GM19395 (cell line): ENCODE results near the gene RAB37.

Experiments used
- ATAC-seq: cut with Tn5 transposase; IDR thresholded peaks from one replicate; pipeline ENCODE4 v1.9.1; 2021; ENCODE audit warnings: mild to moderate bottlenecking, moderate library complexity; ENCODE audit not compliant: unreplicated experiment

The RAB37 gene, protein sequence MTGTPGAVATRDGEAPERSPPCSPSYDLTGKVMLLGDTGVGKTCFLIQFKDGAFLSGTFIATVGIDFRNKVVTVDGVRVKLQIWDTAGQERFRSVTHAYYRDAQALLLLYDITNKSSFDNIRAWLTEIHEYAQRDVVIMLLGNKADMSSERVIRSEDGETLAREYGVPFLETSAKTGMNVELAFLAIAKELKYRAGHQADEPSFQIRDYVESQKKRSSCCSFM

DNA sequence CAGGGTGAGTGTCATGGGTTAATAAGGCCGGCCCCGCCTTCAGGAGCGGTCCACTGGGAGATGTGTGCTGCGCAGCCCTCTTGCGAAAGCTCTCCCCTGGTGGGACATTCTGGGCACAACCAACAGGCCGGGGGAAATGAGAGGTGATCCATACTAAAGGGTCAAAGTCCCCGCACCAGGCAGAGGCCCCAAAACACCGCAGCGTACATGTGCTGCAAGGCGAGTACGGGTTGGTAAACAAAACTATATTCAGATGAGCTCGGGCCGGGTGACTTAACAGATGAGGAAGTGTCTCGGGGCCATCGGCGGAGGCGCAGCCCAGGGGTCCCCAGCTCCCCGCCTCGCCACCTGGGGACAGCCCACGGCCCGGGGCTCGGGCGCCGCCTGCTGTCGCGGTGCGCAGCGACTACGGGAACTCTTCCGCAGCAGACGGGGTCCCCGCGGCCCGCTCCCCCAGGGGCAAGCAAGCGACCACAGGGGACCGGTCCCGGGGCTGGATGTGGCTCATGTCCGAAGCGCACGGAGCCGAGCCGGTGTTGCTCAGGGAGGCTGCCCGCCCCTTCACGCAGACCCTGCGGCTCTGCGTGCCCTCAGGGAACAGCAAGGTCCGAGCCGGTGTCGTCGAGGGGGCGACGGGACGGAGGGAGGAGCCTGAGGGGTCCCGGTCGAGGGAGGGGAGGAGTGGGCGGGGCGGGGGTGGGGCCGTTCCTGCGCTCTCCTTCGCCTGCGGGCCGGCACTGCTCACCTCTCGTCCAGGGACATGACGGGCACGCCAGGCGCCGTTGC, at the start of gene RAB37:
Gene RAB37, plus strand, starts transcription at position 744 of the 786 bp plus-strand sequence. Its CDS starts 17 bp downstream, at position 761.
- ATAC-seq = no peak

DNA sequence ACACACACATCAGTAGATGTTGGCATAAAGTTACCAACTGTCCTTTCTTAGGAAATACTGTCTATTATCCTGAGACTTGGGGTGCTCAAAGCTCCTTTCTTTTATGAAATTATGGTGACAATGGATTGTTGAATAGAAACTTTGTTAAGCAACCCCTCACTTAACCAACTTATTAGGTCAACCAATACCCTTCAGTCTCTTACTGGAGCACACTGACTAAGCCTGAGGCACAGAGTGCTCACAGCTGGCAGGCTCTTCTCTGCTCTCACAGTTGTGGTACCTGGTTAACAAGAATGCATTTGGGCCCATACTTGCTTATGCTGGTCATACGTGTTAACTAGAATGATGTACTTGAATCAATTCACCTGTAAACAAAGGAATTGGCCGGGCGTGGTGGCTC, 49.2 kb upstream of the RAB37 start:
- ATAC-seq = no peak

DNA sequence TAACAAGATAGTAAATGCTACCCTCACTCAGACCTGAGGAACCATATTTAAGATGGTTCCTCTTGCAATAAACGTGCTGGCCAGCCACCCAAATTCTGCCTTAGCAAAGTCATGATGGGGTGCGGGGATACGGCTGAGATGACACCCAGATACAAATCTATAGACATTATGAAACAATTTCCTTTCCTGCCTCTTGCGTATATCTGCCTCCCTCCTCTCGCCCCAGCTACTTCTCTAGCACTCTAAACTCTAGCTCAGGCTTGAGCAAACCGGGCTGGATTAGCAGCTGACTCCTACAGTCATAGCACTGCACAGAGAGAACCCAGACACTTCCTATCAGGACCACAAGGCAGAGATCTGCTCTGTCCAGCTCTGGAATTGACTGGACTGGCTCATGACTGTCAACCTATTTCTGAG, 46.6 kb upstream of the RAB37 start:
- ATAC-seq = no peak

DNA sequence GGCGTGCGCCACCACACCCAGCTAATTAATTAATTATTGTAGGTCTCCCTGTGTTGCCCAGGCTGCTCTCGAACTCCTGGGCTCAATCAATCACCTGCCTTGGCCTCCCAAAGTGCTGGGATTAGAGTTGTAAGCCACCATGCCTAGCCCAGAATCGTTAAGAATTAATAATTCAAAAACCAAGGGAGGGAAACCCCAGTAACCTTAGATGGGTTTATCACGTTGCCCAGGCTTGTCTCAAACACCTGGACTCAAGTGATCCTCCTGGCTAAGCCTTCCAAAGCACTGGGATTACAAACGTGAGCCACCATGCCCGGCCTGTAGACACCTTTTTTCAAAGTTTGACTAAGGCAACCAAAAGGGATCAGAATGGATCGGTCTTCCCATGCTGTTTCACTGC, 45.9 kb upstream of the RAB37 start:
- ATAC-seq = no peak

DNA sequence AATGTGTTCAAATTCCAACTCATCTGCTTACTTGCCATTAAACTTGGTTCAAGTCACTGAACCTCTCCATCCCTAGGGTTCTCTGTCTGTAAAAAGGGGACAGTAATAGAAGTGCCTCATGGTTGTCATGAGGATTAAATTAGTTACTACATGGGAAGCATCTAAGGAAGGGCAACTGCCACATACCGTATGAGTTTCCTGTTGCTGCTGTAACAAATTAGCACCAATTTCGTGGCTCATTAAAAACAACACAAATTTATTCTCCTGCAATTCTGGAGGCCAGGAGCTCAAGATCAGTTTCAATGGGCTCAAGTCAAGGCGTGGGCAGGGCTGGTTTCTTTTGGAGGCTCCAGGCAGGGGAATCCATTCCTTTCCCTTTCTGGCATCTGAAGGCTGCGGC, 43.0 kb upstream of the RAB37 start:
- no peak for ATAC-seq

DNA sequence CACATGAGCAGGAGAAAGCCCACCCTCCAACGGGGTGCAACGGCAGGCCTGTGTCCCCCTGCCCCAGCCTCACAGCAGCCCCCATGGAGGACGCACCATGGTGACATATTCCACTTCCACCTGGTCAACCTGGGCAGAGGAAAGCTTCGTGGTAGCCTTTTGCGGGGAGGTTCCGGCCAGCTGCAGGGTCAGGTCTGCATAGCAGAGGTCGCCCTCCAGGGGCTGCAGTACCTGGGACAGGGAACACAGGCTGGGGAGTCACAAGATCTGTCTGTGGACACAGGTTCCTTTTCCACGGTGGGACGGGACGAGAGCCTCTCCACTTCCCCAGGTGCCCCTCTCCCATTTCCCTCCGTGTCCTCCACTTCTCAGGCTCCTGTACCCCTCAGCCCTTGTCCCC, 41.4 kb upstream of the RAB37 start:
- no peak for ATAC-seq

DNA sequence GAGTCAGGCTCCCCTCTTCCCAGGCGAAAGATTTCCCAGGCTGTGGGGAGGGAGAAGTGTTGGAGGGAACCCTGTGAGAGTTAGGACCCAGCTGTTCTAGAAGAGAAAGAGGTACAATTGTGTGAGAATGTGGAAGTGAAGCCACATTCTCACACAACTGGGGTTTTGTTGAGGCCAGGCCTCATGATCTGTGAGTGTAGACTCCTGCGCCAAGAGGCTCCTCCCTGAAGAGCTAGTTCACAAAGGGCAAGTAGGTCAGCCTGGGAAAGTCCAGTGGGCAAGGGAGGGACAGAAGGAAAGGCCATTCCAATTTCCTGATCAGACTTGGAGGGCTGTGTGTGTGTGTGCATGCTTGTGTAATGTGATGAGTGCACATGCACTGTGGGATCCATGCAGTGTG, 39.5 kb upstream of the RAB37 start:
- ATAC-seq = no peak

DNA sequence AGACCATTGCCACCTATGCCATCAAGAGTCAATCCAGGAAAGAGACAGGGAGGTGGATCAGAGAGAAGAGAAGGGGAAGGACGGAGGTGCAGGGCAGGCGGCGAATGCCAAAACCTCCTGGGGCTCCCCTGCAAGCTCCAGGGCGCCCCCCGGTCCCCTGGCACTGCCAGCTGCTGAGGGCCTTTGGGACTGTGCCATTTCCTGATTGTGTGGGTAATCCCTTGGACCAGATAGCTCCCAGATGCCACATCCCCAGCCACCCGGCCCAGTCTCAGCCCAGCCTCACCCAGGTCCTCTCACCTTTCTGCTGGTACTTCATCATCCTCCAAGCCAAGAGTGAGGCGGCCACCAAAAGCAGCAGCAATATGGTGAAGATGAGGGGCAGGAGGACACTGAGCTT, 39.0 kb upstream of the RAB37 start:
- ATAC-seq = no peak

DNA sequence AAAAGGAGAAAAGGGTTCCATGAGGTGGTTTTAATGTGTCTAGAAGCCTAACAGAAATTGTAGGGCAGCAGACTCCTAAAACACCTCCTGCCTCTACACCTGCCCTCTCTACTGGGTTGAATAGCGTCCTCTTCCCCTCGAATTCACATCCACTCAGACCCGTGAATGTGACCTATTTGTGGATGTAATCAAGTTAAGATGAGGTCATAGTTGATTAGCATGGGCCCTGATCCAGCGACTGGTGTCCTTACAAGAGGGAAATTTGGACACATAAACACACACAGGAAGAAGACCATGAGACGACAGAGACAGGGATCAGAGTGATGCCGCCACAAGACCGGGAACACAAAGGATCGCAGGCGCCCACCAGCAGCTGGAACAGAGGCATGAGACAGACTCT, 37.8 kb upstream of the RAB37 start:
- ATAC-seq = no peak

DNA sequence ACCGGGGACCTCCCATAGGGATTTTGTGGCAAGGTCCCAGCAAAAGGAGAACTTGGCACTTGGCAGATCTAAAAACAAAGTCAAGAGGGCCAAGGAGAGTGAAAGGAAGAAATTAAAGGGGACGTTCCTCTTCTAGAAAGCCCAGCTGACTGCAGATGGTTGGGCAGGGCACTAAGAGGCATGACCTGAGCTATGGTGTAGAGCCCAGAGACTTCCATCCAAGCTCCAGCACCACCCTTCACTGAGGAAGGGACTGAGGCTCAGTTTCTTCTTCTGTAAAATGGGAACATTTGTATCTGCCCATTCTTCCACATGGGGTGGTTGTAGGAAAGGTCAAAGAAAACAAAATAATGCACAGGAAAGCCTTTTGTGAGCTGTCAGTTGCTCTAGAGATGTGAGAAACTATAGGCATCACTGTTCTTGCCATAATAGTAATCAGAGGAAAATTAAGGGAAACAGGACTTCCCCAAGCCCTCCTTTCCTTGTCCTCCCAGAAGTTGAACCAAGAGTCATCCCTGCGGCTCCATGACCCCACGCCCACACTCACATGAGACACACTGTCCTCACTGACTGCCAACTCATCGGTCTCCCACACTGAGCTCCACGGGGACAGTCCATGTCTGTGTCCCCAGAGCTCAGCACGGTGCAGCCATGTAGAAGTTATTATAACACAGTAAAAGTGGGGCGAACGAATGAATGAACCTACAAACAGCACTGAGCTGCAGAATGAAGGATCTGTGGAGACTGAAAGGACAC, 34.8 kb upstream of the RAB37 start:
- ATAC-seq = no peak

DNA sequence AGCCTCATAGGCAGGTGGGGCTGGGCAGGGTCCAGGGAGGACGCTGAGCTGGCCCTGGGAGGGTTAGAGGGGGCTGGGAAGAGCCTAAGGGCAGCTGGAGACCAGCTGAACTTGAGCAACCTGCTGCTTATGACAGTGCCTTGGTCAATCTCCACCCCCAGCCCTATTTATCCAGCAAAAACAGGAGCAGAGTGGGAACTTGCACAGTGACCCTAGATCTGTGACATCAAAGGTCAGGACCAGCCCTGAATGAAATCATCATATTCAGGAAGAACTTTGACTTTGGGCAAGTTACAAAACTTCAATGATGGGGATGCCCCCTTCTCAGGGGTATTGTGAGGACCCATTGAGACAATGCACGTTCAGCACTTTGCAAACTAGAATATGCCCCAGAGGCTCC, 33.7 kb upstream of the RAB37 start:
- no peak for ATAC-seq

DNA sequence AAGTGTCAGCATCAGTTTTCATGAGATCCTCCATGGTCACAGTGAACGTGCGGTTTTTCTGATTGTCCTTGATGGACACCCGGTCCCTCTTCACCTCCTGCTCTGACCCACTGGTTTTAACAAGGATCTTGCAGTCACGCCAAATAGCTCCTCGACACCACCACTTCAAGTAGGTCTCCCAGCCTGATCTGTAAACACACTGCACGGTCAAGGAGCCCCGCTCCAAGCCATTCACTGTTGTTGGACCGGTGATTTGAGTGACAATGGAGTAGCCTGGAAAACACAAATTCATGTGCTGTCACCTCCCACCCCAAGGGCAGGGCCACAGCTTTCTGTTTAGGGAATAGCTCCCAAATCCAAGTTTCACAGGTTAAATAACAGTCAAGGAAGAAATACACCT, 32.5 kb upstream of the RAB37 start:
- no peak for ATAC-seq

DNA sequence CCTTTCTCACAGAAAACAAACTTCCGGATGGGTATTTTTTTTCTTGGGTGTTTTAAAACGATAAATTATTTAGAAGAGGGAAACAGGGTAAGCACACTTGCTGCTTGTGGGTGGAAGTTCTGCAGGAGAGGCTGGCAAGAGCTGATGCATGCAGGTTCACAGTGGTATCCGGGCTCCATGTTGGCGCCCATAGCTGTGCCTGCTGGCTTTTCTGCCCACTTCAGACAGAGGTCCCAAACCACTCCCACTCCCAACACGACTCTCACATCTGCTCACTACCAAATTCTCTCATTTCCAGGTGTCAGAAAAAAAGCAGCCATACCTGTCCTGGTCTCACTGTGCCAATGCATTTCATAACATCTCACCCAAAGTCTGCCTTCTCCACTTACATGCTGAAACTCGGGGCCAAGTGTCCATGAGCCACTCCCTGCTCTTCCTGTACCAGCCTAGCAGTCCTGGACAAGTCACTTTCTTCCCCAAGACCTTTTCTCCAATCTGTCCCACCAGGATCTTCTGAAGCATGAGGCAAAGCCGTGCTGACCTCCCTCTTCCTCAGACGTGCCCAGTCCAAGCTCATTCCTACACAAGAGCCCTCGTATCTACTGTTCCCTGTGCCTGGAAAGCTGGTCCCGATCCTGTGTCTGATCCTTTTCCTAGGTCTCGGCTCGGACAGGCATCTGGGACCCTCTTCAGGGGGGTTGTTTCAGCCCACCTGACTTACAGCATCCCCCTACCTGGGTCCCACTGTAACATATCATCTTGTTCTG, 25.8 kb upstream of the RAB37 start:
- no peak for ATAC-seq

DNA sequence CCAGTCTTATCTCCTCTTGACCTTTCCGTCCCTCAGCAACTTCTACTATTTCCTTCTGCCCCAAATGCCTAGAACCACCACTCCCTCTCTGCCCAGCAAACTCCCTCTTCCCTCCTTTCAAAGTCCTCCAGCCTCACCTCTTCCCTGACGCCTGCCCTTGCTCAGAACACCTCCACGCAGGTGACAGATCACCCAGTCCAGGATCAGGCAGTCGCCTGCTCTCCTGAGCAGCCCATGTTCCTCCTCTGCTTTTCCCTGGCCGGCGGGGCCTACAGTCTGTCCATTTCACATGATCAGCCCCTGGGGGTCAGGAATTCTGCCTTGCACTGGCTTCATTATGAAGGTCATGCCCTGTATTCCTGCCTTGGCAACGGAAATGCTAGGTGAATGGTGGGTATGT, 24.8 kb upstream of the RAB37 start:
- ATAC-seq = no peak

DNA sequence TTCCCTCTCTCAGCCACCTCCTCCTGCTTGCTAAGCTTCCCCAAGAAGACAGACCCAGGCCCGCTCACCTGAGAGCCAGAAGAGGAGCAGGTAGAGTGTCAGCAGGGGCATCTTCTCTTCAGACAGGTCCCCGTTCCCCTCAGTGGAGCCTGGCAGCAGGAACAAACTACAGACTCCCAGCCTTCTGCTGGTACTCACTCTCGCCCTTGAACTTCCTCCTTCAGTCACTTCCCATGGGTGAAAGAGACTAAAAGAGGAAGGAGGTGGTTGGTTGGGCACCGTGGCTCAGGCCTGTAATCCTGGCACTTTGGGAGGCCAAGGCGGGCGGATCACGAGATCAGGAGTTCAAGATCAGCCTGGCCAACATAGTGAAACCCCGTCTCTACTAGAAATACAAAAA, 24.3 kb upstream of the RAB37 start, which contains the start of gene CD300LF:
Gene CD300LF, minus strand, starts transcription at position 168 of the 400 bp plus-strand sequence. Its CDS starts 57 bp downstream, at position 111.
- ATAC-seq = no peak

DNA sequence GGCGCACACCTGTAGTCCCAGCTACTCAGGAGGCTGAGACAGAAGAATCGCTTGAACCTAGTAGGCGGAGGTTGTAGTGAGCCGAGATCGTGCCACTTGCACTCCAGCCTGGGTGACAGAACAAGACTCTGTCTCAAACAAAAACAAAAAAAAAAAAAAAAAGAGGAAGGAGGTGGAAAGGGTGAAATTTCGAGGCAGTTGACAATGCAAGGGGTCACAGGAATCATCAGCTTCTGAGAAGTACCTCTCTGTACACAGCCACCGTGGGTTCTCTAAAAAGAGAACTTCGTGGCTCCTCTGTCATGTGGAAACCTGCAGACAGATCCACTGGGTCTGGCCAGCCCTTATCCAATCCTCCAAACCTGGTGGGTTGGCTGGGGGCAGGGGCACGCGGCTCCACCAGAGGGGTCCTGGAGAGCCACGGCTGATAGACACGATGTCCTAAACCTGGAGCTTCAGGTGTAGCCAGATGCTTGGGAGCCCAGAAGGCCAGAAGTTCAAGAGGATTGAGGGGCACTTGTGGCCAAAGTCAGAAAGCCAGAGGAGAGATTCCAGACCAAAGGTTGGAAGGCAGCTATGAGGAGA, 23.8 kb upstream of the RAB37 start:
- no peak for ATAC-seq

DNA sequence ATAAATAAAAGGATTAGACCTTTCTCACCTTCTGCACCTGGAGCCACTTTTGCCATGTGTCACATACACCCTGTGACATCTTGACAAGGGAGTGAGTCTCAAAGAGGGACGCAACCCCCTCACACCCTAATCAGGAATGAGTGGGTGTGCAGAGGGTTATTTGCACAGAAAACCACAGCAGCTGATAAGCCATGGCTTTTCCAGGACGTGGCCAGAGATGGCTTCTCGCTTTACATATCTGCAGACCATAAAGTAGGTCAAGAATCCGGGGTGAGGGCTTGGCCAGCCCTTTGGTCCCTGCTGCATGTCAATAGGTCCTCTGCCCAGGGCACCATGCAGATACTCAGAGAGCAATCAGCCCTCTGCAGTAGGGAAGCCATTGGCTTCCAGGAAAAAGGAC, 21.9 kb upstream of the RAB37 start:
- ATAC-seq = no peak

DNA sequence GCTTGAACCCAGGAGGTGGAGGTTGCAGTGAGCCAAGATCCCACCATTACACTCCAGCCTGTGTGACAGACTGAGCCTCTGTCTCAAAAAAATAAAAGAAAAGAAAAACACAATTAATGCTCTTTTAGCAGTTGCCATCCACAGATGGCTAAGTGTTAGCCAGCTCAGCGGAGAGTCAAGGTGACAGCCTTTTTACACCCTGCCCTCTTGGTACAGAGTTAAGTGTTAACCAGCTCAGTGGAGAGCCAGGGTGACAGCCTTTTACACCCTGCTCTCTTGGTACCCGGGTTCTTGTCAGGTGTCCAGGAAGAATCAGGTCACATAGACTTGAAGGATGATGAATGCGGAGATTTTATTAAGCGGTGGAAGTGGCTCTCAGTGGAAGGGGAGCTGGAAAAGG, 16.6 kb upstream of the RAB37 start:
- no peak for ATAC-seq

DNA sequence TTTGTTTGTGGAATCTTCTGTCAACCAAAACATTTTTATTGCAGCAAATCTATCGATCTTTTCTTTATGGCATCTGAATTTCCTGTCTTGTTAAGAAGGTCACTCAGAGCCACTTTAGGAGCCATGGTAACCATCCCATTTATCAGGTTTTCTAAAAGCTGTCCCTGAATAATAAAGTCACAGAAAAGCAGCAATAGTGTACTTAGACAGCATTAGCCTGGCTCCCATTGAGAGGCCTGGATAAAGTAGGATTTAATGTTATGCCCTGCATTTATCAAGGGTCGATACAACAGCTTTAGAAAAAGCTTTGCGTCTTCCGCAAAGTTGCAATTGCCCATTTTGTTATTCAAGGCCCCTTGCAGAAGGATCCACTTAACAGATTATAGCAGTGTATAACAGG, 14.3 kb upstream of the RAB37 start:
- no peak for ATAC-seq

DNA sequence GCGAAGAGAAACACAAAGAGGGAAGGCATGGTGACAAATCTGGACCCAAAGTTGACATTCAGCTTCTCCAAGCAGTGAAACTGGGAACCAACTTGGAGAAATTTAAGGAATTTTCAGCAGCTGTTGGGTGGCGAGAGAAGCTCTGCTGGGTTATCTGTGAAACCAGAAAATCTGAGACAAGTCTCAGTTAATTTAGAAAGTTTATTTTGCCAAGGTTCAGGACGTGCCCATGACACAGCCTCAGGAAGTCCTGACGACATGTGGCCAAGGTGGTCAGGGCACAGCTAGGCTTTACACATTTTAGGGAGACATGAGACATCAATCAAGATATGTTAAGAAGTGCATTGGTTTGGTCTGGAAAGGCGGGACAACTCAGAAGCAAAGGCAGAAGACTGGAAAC, 13.2 kb upstream of the RAB37 start:
- ATAC-seq = no peak

DNA sequence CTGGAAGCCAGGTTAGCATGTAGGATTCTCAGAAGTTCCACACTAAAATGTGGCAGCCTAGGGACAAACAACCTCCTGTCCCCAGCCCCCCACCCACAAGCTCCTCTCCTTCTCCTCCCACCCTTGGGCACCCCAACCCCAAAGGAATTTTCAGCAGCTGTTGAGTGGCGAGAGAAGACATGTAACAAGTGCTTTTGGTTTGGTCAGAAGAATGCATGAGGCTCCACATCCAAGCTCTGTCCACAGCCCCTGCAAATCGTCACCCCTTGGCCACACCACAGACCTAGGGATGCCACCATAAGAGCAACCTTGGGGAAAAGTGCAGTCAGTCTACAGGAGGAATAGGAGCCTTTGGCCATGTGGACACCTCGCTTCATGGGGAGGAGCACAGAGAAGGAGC, 11.9 kb upstream of the RAB37 start:
- no peak for ATAC-seq
